Renal cortex interstitium (tissue), 15 donors: ENCODE results near the gene DUOX2. TPM values are rescaled to one million over a fixed set of nuclear protein-coding genes. Genes with fewer than 3 reads are reported as not detected.

Source experiments
- DNase-seq, 11 donors: peaks; one replicate each; pipeline ENCODE4 v3.0.0-alpha.2; 2013; ENCODE audit warnings: low read depth in 9 of 11, low spot score in 4 of 11; ENCODE audit errors: extremely low read depth in 1 of 11
- long read RNA-seq, 16 experiments: transcript quantifications; one replicate each; lab custom pipeline, GENCODE V29; 2026
- polyA plus RNA-seq, 3 donors: library from polyadenylated mRNA; unstranded; fragments of 120-200 nt; gene quantifications; one replicate each; pipeline ENCODE4 v1.2.1, GENCODE V29; 2013; ENCODE audit not compliant: insufficient read length in 3 of 3

The DUOX2 gene
- under 1 TPM; 0.05 to 0.11 (median 0.07) TPM for polyA plus RNA-seq
- long read RNA-seq, donor 1, result 0 reads
- long read RNA-seq, donor 2, result 0 reads
- long read RNA-seq, donor 3, result 0 reads
- long read RNA-seq, donor 4, result 0 reads
- long read RNA-seq, donor 5, result 0 reads
- long read RNA-seq, donor 6, result 0 reads
- long read RNA-seq, donor 7, result 0 reads
- long read RNA-seq, donor 8, result 0 reads
- long read RNA-seq, donor 9, result 0 reads
- long read RNA-seq, donor 10, result 0 reads
- long read RNA-seq, donor 11, result 0 reads
- long read RNA-seq, donor 12, result 0 reads
- long read RNA-seq, donor 13, result 0 reads
- long read RNA-seq, donor 14, result 0 reads
- long read RNA-seq, donor 15, result 0 reads
- long read RNA-seq, donor 16, result 0 reads

DNA sequence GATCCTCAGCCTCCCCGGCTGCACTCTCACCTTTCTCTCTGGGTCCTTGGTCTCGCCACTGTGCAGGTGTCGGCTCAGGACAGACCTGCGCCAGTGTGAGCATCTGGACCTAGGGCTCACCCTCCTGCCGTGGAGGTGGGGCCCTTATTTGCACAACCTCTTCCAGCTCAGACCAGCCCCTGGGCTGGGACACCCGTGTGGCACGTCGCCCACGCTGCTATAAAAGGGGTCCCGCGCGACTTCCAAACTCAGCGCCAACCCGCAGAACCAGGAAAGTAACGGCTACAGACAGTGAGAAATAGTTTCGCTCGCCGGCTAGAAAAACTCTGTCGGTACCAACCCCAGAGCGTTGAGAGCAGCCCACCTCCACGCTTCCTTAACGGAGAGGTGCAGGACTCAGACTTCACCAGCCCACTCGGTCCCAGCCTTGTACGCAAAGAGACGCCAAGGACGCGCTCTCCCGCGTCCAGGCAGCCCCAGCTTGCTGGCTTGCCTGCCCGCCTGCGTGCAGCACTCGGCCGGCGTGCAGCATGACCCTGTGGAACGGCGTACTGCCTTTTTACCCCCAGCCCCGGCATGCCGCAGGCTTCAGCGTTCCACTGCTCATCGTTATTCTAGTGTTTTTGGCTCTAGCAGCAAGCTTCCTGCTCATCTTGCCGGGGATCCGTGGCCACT is at the start of gene DUOX2, which contains the start of gene DUOXA2:
TSS of gene DUOX2 (minus strand) at position 97 of the 675 bp plus-strand sequence. CDS start 761 bp downstream, outside the sequence.
TSS of gene DUOXA2 (plus strand) at position 251 of the 675 bp plus-strand sequence. CDS start at position 531, 280 bp downstream.
- DNase-seq, result no peak

DNA sequence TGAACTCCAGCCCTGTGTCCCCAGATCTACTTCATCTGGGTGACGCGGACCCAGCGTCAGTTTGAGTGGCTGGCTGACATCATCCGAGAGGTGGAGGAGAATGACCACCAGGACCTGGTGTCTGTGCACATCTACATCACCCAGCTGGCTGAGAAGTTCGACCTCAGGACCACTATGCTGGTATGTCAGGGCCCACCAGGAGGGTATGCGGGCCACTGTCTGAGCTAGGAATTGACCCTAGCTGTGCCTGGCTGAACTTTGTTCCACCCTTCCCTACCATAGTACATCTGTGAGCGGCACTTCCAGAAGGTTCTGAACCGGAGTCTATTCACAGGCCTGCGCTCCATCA is 49.5 kb upstream of the DUOX2 start:
- no peak for DNase-seq

DNA sequence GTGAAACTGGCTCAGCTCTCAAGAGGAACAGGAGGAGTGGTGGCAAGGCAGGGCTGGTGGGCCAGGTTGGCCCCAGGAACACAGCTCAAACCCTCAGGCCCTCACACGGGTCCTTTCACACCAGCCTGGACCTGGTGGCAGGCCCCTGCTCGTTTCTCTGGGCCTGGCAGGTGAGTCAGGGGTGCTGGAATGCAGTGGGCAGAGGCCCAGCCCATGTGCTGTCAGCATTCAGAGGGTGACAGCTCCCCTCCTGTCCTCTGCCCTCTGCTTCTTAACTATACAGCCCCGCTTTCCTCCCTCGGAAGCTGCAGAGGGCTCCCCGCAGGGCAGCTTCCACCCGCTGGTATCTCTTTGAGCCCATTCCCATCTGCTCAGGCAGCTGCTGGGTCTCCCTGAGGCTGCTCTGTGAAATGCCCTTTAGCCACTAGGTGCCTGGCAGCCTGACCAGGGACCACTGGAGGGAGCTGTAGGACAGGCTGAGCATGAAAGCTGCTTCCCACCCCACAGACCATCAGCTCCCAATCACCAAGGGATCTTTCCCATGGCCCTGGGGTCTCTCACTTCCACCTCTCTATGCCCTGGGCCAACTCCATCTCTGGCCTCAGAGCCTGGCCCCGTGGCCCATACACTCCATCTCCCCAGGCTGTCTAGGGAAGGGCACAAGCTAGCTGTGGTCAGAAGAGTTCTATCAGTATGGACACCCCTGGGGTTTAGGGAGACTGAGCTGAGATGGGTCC is 49.0 kb upstream of the DUOX2 start:
- peak in 9 of 11 donors; percentile 49 to 76 (median 66) for DNase-seq

DNA sequence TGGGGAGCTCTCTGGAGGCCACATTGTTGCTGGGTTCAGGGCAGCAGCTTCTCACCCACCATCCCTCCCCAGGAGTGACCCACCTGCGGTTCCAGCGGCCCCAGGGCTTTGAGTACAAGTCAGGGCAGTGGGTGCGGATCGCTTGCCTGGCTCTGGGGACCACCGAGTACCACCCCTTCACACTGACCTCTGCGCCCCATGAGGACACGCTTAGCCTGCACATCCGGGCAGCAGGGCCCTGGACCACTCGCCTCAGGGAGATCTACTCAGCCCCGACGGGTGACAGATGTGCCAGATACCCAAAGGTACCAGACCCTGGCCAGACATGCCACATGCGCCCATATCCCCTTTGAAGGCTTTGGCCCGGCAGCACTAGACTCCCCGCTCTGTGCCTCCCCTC is 47.7 kb upstream of the DUOX2 start:
- DNase-seq, result no peak

DNA sequence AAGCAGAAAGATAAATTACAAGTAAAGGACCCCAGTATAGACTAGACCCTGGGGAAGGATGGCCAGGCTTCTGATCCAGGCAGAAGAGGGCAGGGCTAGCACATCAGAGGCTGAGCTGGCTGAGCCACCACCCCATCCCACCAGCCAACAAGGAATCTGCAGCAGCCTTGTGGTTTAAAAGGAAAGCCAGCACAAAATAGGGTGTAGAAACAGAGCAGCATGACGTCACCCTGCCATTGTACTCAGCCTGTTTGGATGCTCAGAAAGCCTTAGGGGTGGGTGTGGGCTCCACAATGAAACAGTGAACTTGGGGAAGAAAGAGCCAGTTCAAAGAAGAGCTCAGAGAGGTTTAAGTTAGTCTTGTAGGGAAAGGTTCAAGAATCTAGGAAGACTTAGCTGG is 44.0 kb upstream of the DUOX2 start:
- no peak for DNase-seq

DNA sequence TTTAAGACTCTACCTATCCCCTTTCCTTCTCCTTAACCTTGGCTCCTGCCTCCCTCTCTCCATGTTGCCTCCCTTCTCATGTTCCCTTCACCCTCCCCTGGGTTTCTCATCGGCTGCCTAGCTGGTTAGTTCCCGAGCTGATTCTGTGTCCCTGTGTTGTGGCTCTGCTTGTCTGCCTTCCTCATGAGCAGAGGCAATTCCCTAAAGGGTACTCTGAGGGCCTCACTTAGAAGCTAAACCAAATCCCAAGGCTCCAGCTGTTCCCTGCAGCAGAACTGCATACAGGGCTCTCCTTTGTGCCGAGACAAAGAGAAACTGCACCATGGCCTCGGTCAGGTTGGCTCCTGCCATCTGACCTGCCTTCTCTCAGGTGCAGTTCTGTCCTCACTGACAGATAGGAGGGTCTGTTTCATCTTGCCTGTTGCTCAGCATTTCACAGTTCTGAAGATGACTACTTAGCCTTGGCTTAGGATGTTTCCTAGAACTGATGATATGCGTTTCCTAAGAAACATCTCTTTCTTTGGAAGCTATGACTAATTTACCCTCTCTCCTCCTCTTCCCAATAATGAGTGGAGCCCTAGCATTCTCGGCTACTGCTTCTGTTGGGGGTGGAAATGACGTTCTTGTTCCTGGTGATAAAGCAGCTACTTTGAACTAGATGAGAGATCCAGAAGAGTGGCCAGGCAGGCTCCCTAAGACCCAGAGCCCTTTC is 42.9 kb upstream of the DUOX2 start:
- no peak for DNase-seq

DNA sequence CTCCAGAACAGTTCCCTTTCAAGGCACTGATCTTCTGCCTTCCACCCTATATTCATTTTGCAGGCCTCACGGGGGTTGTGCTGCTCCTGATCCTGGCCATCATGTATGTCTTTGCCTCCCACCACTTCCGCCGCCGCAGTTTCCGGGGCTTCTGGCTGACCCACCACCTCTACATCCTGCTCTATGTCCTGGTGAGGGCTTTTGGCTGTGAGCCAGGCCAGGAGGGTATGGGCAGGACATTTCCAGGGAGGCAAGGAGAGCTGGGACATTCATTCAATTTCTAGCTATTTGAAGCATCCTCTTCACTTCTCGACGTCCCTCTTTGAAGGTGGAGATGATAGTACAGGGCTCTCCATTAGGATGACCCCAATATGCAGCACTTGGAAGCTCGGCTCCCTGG is 41.8 kb upstream of the DUOX2 start:
- no peak for DNase-seq

DNA sequence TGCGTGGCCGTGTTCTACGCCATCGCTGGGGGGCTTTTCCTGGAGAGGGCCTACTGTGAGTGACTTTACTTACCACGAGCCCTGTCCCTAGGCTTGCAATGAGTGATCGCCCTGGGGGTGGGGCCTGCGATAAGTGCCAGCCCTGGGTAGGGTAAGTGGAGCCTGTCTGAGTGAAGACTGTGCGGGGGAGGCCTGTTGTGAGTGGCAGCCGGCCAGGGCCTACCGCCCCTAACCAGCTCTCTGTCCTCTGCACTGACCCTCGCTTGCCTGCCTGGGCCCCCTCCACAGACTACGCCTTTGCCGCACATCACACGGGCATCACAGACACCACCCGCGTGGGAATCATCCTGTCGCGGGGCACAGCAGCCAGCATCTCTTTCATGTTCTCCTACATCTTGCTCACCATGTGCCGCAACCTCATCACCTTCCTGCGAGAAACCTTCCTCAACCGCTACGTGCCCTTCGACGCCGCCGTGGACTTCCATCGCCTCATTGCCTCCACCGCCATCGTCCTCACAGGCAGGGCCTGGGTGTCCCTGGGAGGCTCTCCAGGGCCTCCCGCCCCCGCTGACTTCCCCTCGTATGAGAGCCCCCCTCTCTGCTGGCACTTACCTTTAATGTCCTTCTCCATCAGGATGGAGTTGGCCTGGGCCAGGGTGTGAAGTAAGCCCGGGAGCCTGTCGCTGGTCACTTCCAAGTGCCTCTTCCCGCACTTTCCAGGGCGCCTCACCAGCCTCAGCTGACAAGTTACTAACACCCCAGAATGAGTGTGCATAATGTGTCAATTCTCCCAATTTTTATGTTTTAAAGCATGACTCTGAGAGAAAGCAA is 38.2 kb upstream of the DUOX2 start:
- DNase-seq, result no peak

DNA sequence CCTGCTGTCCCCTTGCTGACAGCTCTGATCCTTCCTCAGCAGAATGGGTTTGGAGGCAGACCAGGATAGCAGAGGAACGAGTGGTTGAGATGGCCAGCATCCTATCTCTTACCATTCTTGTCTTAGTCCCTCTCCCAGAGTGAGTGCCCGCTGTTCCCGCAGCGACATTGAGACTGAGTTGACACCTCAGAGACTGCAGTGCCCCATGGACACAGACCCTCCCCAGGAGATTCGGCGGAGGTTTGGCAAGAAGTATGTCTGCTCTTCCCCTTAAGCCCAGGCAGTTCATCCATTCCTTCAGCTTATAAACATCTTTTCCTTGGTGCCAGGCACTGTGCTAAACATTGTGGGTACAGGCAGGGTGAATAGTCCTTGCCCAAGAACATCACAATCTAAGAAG is 37.0 kb upstream of the DUOX2 start:
- no peak for DNase-seq

DNA sequence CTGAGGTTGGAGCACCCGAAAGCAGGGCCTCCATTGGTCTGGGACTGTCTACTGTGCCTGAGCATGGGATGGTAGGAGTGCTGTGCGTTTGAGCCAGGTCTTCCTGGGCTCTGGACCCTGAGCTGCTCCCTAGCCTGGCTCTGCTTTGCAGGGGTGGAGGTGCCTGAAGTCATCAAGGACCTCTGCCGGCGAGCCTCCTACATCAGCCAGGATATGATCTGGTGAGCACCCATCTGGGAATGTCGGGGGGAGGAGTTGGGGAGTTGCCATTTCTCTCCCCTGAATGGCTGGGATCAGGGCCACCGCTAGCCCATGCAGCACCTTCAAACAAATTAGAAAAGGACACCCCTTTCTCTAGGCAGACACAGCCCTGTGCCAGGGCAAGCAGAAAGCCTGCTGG is 36.5 kb upstream of the DUOX2 start:
- no peak for DNase-seq

DNA sequence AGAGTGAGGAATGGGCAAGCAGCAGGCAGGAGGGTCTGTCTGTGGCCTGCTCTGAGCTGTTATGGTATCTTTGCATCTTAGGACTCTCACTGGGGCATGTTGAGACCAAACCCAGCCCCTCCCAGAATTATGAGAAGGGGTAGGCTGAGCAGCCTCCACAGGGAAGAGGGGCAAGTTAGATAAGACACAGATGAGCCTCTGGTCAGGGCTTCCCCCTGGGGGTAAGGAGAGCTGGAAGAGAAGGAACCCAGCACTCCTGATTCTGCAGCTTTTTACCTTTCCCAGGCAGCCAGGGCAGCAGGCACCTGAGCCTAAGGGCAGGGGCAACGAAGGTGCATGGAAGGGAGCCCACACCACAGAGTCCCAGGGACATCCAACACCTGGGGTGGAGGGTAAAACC is 35.1 kb upstream of the DUOX2 start:
- DNase-seq, result no peak

DNA sequence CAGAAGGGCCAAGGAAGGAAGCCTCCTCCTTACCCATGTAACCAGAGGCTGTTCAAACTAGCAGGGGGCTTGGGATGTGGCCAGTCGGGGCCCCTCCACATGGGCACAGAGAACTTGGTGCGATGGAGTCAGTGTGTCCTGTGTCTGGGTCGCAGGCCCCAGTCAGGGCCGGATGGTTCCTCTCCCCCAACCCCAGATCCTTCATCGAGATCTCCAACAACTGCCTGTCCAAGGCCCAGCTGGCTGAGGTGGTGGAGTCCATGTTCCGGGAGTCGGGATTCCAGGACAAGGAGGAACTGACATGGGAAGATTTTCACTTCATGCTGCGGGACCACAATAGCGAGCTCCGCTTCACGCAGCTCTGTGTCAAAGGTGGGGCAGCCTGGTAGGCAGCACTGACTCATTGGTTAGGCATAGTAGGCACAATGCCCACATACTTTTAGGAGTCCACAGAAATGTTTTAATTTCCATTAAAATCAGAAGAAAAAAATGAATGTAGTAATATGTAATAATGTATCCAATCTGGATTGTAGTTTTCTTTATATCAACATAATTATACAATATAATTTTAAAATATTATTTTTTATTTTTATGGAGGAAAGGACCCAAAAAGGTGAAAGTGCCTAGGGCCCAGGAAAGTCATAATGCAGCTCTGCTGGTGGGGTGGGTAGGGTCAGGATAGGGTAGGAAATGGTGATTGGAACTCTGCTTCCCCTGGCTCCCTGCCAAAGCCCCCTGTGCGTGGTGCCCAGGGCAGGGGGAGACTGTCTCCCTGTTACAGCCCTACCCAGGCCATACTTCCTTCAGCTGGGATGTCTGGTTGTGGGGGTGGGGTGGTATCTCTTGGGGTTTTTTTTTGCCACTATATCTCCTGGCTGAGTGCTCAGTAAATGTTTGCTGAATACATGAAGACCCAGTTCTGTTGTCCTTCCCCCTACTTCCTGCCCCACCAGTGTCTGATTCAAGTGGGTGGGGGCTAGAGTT is 34.4 kb upstream of the DUOX2 start:
- no peak for DNase-seq

DNA sequence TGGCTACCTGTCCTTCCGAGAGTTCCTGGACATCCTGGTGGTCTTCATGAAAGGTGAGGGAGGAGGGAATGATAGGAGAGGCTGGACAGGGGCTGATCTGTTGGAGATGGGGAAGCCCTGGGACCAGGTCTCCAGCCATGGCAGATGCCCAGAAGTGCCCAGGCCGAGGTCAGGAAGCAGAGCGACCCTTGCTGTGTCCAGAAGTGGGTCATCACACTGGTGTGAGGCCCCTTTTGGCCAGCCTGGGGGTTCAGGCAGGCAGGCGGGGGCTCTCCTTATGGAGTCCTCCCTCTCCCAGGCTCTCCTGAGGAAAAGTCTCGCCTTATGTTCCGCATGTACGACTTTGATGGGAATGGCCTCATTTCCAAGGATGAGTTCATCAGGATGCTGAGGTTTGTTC is 33.6 kb upstream of the DUOX2 start:
- no peak for DNase-seq

DNA sequence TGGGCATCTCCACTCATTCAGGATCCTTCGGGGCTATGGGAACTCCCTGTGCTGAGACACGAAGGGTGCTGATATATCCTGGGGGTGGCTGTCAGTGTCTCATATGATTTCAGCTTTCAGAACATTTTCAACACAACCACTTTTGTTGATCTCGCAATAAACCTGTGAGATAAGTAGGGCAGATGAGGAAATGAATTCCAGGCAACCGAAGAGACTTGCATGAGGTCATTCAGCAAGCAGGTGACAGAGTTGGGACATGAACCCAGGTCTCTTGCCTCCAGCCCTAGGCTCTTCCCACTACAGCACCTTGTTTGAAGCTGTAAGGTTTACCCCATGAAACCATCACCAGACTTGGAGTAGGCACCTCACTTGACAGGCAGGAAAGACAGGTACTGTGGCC is 32.4 kb upstream of the DUOX2 start:
- no peak for DNase-seq

DNA sequence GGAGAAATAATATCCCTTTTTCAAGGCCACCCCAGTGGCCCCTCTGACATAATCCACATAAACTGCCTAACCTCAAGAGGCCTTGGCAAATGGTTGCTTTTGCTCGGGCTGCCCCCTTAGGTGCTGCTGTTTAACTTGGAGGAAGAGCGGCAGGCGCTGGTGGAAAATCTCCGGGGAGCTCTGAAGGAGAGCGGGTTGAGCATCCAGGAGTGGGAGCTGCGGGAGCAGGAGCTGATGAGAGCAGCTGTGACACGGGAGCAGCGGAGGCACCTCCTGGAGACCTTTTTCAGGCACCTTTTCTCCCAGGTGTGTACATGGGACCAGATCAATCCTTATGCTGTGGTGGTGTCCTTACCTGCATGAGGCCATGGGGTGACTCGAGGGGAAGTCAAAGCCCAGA is 30.8 kb upstream of the DUOX2 start:
- no peak for DNase-seq

DNA sequence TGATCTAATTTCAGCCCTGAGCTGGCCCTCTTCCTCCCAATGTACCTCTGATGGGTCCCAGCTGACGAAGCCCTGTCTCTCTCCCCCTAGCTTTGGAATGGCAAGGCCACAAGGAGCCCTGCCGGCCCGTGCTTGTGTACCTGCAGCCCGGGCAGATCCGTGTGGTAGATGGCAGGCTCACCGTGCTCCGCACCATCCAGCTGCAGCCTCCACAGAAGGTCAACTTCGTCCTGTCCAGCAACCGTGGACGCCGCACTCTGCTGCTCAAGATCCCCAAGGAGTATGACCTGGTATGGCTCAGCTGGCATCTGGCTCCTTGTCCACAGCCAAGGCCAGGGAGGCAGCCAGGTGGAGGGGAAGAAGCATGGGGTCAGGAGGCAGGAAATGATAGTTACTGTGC is 30.0 kb upstream of the DUOX2 start:
- DNase-seq, result no peak

DNA sequence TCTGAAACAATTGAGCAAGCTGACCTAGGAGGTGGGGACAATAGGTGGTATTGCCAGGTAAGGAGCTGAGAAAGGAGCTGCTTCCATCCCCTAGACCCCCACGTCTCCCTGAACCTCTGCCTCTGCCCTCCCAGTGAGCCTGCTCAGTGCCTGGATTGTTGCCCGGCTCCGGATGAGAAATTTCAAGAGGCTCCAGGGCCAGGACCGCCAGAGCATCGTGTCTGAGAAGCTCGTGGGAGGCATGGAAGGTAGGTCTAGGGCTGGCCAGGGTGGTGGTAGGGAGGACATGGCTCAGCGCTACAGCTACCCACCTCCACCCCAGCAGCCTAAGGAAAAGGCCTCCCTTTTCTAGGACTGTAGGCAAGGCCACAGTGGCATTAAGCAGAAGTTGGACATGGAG is 29.1 kb upstream of the DUOX2 start:
- DNase-seq, result no peak

DNA sequence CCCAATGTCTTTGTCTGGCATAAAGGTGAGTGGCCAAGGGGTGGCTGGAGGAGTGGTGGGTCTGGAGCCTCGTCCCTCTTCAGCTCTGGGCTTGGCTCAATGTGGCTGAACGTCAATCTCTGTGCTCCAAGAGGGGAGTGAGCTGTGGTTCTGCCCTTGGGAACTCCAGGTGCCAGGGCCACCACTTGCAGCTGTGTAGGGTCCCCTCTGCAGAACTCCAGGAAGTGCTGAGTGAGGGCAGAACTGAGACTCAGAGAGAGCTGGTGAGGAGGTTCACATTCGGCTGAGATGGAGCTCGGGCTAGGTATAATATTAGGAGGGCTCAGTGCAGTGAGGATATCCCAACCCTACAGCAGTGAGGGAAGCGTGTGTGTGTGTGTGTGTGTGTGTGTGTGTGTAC is 27.4 kb upstream of the DUOX2 start:
- DNase-seq, result no peak
